Left kidney (tissue), 2 donors: ENCODE measurements around the gene POC1A. TPM values are rescaled to one million over a fixed set of nuclear protein-coding genes. Genes with fewer than 3 reads are reported as not detected.
"Not testable (repeated sequence)": the region's sequence is repeated elsewhere in the genome, so short reads cannot be mapped to it uniquely, and the experiment has no call there.

Experiments
- DNase-seq: peaks from one replicate; pipeline ENCODE4 v3.0.0-alpha.2; 2013
- polyA plus RNA-seq: library from polyadenylated mRNA; unstranded; fragments of 120-200 nt; gene quantifications from one replicate; pipeline ENCODE4 v1.2.1, GENCODE V29; 2013; ENCODE audit not compliant: insufficient read length

Gene POC1A
- polyA plus RNA-seq, 1 donor: 10.5 TPM

DNA sequence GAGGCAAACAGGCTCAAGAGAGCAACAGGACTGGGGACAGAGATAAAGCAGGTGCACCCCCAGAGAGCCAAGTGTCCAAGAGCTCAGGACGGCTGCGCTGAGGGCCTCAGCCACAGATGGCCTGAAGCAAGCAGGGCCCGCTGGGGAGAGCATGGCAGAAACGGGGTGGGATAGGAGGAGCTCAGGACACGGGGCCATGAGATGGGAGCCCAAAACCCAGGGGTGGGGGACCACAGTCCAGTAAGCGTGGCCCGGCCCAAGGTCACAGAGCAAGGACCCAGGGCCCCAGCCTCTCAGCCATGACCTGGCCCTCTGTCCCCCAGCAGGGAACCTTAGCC lies 107.4 kb downstream of the POC1A start:
- no peak for DNase-seq

- no peak for DNase-seq
Measured at GRCh38 chr3:52046186-52046901, 107.9 kb downstream of the POC1A start.

DNA sequence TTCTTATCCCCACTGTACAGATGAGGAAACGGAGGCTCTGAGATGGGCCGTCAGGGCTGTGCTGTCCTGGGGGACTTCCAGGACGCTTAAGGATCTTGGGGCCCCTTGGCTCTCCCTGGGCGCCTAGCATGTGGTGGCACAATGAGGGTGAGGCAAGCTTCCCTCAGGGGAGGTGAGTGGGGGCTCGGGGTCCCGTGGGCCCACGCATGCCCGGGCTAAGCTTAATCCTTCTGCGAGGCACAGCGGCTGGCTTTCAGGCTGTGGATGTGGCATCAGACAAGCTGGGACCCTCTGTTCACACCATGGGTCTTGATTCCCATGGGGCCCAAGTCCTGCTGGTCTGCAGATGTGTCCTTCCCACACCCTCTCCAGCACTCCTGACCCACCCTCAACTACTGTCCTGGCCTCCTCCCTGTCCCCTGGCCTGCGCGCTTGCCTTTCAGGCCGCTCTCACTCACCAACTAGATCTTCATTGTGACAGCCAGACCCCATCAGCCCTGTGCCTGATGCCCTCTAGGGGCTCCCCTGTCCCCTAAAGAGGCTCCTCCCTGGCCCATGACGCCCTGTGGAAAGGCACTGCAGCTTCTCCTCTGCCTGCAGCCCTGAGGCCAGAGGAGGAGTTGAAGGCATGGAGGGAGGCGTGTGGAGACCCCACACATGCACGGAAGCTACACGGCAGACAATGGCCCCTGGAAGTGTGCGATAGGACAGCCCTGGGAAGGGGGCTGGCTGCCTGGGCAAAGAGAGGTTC lies 109.2 kb downstream of the POC1A start:
- DNase-seq: no peak

GRCh38 chr3:52043750-52044149 lies 110.5 kb downstream of the POC1A start:
- DNase-seq: no peak

- not testable (repeated sequence) for DNase-seq
Measured at GRCh38 chr3:52043039-52043438, 111.2 kb downstream of the POC1A start.

DNA sequence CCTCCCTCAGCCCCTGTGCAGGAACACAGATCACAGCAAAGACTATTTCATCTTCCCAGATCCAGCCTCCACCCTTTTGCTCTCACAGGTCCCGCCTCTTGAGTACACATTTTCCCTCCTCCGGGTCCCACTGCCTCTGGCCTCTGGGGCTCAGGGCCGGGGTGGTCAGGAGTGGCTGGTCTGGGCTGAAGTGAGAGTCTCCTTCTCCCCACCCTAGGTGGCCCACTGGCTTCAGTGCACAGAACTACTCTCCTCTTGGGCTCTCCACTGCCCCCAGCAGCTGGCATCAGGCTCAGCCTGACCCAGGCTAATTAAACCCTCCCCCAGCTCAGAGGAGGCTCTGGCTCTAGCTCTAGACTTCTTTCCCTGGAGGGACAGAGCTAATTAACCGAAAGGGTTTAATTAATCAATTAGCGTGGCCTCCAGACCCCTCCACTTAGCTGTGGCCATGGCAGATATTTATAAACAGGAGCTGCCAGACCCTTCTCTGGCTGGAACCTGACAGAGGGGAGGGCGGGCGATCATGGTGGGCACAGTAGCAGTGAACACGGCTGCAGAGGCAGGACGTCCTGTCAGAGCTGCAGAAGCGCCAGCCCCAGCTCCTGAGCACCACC lies 113.0 kb downstream of the POC1A start:
- DNase-seq: no peak

DNA sequence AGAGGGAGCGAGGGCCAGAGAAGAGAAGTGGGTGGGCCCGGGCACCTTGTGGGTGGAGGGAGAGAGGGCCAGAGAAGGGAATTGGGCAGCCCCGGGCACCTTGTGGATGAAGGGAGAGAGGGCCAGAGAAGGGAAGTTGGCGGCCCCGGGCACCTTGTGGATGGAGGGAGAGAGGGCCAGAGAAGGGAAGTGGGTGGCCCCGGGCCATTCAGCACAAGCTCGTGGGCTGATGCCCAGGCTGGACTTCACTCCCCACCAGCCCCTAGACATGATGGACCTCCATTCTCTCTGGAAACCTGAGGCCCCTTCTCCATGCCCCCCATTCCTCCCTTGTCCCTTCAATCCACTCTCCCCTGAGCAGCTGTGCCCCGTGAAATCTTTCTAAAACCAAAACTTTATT lies 113.6 kb downstream of the POC1A start:
- DNase-seq: no peak

DNA sequence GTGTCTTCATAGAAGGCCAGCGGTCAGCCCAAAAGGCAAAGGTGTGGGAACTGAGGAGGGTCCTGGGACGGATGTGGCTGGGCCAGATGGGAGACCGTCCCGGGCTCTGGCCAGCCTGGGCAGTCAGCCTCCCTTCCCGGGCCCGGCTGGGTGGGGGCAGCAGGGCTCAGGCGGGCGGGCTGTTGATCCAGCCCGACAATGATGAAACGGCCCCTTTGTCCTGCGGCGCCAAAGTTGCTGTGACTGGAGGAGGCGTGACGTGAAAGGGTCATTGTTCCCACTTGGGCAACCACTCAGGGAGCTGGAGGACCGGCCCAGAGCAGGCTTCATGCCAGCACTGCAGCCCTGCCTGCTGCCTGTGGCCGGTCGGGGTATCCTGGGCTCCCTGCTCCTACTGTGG lies 114.4 kb downstream of the POC1A start:
- DNase-seq: no peak

DNA sequence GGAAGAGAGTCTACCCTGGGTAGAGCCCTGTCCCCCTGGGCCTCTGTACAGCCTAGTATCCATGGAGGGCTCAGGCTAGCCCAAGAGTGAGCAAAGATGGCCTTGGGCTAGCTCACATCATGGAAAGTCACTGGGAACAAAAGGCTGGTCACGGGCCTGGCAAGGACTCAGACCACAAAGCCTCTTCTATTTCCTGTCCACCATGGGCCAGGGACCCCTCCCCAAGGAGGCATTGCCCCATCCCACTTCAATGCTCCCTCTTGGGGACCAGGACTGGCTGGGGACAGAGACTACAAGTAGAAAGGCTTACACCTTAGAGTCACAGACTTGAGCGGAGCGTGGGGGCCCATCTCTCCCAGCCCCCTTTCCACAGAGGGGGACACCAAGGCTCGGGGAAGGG lies 114.8 kb downstream of the POC1A start:
- DNase-seq: no peak

GRCh38 chr3:52038227-52038626 lies 116.0 kb downstream of the POC1A start:
- DNase-seq: no peak

DNA sequence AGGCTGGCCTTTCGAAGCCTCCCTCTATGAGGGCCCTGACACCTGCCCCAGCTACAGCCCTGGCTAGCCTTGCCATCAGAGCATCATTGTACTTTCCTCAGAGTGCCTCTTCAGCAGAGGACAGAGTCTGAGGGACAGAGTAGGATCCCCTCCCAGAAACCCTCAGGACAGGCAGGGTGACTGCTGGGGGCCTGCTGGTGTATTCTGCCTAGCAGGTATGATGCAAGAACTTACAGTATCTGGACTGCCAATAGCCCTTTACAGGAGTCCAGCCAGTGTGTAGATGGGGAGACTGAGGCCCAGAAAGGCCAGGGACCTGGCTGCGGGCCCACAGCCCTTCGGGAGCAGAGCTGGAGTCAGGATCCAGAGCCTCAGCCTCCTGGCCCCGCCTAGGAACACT lies 116.9 kb downstream of the POC1A start:
- no peak for DNase-seq

- DNase-seq: no peak
Measured at GRCh38 chr3:52036829-52037228, 117.4 kb downstream of the POC1A start.

DNA sequence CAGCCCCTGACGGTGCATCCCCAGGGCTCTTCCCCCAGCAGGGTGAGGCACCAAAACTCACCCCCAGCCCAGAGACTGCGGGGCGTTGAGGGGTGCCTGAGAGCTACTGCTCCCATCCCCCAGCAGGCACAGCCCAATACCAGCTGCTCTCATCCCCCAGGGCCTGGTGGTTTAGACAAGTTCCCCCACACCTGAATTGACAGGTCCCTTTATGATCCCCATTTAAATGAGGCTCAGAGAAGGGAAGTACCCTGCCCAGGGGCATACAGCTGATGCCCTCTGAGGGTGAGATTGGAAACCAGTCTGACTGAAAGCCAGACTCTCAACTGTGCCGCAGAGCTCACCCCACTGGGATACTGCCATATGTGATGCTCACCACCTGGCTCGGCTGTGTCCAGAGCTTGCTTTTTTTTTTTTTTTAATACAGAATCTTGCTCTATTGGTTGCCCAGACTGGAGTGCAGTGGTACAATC lies 118.0 kb downstream of the POC1A start:
- no peak for DNase-seq

DNA sequence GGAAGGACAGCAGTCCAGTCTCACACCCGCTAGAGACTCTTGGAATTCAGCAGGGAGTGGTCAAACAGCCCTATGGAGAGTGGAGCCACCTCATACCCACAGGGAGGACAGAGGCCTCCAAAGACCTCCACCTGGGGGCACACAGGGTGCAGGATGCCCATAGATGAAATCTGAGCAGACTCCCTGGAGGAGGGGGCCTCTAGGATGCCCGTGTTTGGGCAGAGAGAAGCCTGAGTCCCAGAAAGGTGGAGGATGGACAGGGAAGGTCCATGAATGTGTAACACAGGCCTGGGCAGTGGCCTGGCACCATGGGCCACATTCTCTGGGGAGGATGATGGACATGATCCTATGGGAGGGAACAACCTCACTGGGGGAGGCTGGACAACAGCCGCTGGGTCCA lies 119.6 kb downstream of the POC1A start:
- no peak for DNase-seq

DNA sequence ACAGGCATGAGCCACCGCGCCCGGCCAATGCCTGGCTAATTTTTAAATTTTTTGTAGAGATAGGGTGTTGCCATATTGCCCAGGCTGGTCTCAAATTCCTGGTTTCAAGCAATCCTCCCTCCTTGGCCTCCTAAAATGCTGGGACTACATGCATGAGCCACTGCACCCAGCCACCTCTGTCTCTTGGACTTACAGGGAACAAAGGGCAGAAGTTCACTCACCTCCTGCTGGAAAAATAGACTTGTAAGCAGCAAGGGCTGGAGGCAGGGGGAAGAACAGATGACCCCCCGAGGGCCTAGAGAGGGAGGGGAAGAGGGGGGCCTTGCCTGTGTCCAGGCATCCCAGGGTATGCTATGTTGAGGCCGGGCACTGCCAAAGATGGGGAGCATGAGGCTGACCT lies 120.0 kb downstream of the POC1A start:
- no peak for DNase-seq

DNA sequence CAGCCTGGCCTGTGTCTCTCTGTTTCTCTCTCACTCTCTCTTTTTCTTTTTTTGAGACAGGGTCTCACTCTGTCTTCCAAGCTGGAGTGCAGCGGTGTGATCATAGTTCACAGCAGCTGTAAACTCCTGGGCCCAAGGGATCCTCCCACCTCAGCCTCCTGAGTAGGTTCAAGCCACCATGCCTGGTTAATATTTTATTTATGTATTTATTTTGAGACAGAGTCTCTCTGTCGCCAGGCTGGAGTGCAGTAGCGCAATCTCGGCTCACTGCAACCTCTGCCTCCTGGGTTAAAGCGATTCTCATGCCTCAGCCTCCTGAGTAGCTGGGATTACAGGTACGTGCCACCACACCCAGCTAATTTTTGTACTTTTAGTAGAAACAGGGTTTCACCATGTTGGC lies 120.5 kb downstream of the POC1A start:
- not testable (repeated sequence) for DNase-seq

GRCh38 chr3:52032702-52033408 lies 121.4 kb downstream of the POC1A start:
- DNase-seq: no peak

- DNase-seq: no peak
Measured at GRCh38 chr3:52031896-52032295, 122.3 kb downstream of the POC1A start.

DNA sequence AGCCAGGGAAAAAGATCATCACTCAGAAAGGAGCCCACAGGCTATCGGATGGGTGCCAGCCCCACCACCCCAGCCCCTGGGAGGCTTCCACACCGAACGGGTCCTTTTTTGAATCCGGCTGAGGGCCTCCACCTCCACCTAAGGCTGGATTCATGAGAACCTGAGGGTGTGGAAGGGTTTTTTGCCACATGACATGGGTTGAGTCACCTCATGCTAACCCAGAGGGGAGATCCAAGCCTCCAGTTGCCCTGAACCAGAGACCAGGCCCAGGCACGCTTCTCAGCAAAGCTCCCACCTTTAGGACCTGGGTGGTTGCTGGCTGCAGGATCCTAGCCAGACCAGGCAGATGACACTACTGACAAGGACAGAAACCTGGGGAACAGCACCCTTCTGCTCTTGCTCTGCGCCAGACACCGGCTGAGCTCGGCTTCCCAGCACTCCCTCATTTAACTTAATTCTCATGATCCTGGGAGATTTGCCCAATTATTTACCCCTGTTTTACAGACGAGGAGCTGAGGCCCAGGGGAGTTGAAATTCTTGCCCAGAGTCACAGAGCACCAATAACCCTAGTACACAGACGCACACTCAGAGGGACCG lies 123.4 kb downstream of the POC1A start:
- no peak for DNase-seq

- no peak for DNase-seq
Measured at GRCh38 chr3:52029535-52029934, 124.7 kb downstream of the POC1A start.

DNA sequence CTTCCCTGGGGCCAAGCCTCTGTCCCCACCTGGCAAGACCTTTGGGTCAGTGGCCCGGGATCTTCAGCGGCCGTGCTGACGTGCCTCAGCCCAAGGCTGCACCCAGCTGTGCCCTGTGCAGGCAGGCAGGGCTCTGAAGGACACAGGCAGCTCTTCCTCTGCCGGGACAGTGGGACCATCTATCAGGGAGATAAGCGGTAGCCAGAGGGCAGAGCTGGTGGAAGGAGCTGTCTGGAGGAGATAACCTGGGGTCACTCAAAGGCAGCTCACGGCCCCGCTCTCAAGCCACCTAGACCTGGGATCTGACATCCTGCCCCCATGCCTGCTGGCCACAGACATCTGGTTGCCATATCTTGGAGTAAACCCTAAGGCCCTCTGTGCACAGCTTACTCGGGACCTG lies 125.2 kb downstream of the POC1A start:
- DNase-seq: no peak

DNA sequence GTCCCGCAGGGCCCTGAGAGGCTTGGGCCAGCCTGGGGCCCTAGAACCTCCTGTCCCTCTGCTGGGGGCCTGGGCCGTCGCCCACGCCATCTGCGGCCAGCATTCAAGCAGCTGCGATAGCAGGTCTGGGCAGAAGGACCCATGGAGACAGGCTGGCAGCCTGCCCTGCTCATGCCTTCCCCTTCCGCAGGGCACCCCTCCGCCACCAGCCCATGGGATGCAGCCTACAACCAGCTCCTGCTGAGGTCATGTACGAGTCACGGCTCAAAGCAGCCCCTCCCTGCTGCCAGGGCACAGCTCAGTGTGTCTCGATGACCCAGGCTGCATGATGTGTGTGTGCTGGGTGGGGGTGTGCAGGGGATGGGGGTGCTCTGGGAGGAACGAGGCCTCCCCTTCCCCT lies 125.7 kb downstream of the POC1A start:
- DNase-seq: no peak
